Small intestine (tissue), 7 donors: Measurements from ENCODE around the gene SMIM44. TPM values are rescaled to one million over a fixed set of nuclear protein-coding genes. Genes with fewer than 3 reads are reported as not detected.

ENCODE experiments used
- DNase-seq, 2 donors: peaks; one replicate each; pipeline versions ENCODE4 v3.0.0 to v3.0.0-alpha.2; 2013
- FAIRE-seq: peaks from 2 replicates; lab custom pipeline; 2012; peaks lifted over from hg19 to GRCh38; lab: Jason Lieb, UNC
- H3K27ac ChIP-seq, 3 donors: one replicate each; pipeline ENCODE4 v1.5.1; 2013; ENCODE audit warnings: low read length in 2 of 3, mild to moderate bottlenecking in 2 of 3, control low read depth in 1 of 3, inconsistent platforms in 1 of 3, low read depth in 1 of 3, moderate library complexity in 1 of 3
- H3K27me3 ChIP-seq, 3 donors: one replicate each; pipeline ENCODE4 v1.6.1; 2013; ENCODE audit warnings: low read length in 3 of 3, inconsistent platforms in 1 of 3; ENCODE audit not compliant: control insufficient read depth in 3 of 3, insufficient read depth in 3 of 3
- H3K36me3 ChIP-seq, 3 donors: one replicate each; pipeline ENCODE4 v1.6.1; 2013; ENCODE audit warnings: low read length in 3 of 3, inconsistent platforms in 1 of 3, low read depth in 1 of 3, mild to moderate bottlenecking in 1 of 3, moderate library complexity in 1 of 3; ENCODE audit not compliant: control insufficient read depth in 3 of 3, insufficient read depth in 2 of 3
- H3K4me1 ChIP-seq, 3 donors: one replicate each; pipeline ENCODE4 v1.6.1; 2013; ENCODE audit warnings: low read length in 2 of 3, inconsistent platforms in 1 of 3, low read depth in 1 of 3, mild to moderate bottlenecking in 1 of 3, moderate library complexity in 1 of 3; ENCODE audit not compliant: control insufficient read depth in 3 of 3, insufficient read depth in 2 of 3
- H3K4me3 ChIP-seq, 3 donors: one replicate each; pipeline ENCODE4 v1.5.1; 2013; ENCODE audit warnings: low read length in 3 of 3, control low read depth in 1 of 3, inconsistent platforms in 1 of 3, low read depth in 1 of 3, mild to moderate bottlenecking in 1 of 3, moderate library complexity in 1 of 3
- H3K9me3 ChIP-seq, 2 donors: one replicate each; pipeline ENCODE4 v1.6.1; 2013; ENCODE audit warnings: low read depth in 1 of 2, low read length in 1 of 2; ENCODE audit not compliant: control insufficient read depth in 2 of 2, insufficient read depth in 1 of 2
- WGBS, 3 donors: extraction: QIAGEN DNeasy Blood & Tissue Kit; methylation state at CpG; one replicate each; pipeline ENCODE4 v1.1.7; 2013; 5-methylcytosine and 5-hydroxymethylcytosine counted together
- polyA plus RNA-seq, 4 donors: library from polyadenylated mRNA; stranded (reverse) in 3 of 4; unstranded in 1 of 4; fragments of 200-250 nt in 3 of 4; fragments of 120-200 nt in 1 of 4; gene quantifications; one replicate each; pipeline versions ENCODE4 v1.2.1 to v1.2.3, GENCODE V29; 2013
- donor health status: healthy with polysubstance abuse.
- donor health status: control.
- donor health status: control.
- donor health status: Bipolar disorder and iron deficiency.
- donor health status: healthy.

SMIM44 gene
- polyA plus RNA-seq, 4 donors, result 0.49 to 0.63 TPM; not detected in 2

- H3K27ac ChIP-seq, result peak overlapping the region; percentile 67 to 96 (median 86)
- 23 to 24% (median 23%) methylated on average over 18 of the region's 18 CpGs for WGBS, 3 donors
- peak overlapping the region; percentile 63 to 96 (median 66) for H3K4me3 ChIP-seq
- FAIRE-seq (no peak), DNase-seq (no peak)
- H3K36me3 ChIP-seq, result peaks cover 0 to 32% (median 0%) of the 10 kb centered on the region in 3 donors
- peaks cover 0 to 4% (median 0%) of the 10 kb centered on the region in 3 donors for H3K4me1 ChIP-seq
- no peaks in the 10 kb centered on the region for H3K27me3 ChIP-seq
- no peaks in the 10 kb centered on the region for H3K9me3 ChIP-seq
These were observed 16.6 kb upstream of the SMIM44 start for GRCh38 chr19:3499738-3500428.

DNA sequence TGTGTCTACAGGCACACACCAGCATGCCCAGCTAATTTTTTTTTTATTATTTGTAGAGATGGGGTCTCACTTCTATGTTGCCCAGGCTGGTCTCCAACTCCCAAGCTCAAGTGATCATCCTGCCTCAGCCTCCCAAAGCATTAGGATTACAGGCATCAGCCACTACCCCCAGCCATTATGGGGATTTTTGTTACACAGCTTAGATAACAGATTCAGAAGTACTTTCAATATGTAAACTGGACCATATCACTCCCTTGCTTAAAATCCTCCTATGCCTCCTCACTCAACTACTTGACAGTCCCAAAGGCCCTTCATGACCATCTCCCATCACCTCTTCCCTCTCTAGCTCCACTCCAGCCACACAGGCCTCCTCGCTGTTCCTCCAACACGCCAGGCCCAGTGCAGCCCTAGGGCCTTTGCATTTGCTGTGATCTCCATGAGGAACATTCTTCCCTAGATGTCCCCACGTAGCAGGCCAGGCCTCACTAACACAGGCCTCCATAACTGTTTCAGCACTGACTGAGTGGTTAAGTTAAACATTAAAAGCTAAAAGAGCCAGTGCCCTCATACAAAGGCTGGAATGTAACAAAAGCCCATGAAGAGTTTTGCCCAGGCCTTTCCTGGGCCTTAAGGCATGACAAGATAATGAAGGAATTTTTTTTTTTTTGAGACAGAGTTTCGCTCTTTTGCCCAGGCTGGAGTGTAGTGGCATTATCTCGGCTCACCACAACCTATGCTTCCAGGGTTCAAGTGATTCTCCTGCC lies 14.7 kb upstream of the SMIM44 start:
- 96 to 98% (median 97%) methylated on average over 5 of the region's 5 CpGs for WGBS, 3 donors
- FAIRE-seq (no peak), DNase-seq (no peak)
- H3K27me3 ChIP-seq, result no peaks in the 10 kb centered on the region
- H3K4me3 ChIP-seq, result no peak overlapping the region
- peaks cover 0 to 49% (median 4%) of the 10 kb centered on the region in 3 donors for H3K36me3 ChIP-seq
- H3K4me1 ChIP-seq, result peaks cover 0 to 4% (median 0%) of the 10 kb centered on the region in 3 donors
- no peaks in the 10 kb centered on the region for H3K9me3 ChIP-seq
- H3K27ac ChIP-seq, result no peak overlapping the region

DNA sequence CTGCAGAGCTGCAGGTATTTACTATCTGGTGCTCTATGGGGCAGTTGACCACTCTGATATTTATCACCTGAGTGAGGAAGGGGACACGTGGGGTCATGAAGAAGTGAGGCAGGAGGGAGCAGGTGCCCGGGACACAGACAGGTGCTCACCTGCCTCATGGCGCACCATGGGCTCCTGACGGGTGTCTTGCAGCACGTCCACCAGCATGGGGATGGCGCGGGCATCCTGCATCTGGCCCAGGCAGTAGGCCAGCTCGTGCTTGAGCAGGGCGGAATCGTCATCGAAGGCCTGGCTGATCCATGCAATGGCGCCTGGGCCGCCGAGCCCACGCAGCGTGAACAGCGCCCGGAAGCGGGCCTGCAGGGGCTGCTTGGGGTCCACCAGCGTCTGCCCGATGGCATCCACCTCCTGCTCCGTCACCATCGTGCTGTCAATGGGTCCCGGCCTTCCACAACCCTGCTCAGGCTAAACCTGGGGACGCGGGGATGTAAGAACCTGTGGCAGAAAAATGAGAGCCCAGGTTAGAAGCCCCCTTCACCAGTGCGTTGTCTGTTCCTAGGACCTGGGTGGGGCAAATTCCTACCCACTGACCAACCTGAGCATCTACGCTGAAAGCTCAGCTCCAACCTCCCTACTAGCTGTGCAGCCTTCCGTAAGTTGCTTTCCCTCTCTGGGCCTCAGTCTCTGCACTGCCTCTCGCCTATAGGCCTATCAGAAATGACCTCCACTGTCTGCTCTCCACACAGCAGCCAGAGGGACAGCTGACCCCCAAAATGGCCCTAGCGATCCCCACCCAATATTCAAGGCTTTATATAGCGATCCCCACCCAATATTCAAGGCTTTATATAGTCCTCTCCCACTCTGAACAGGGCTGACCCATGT lies 13.4 kb upstream of the SMIM44 start:
- FAIRE-seq, result no peak
- 95 to 97% (median 96%) methylated on average over 31 to 32 of the region's 32 CpGs for WGBS, 3 donors

GRCh38 chr19:3494559-3494958 lies 11.3 kb upstream of the SMIM44 start:
- Histone ChIP-seq H3K4me1 (peaks cover 0 to under 1% (median 0%) of the 10 kb centered on the region in 3 donors), H3K36me3 (peaks cover 7 to 76% (median 14%) of the 10 kb centered on the region in 3 donors), H3K9me3 (no peaks in the 10 kb centered on the region), H3K4me3 (no peak overlapping the region), H3K27ac (no peak overlapping the region), H3K27me3 (no peaks in the 10 kb centered on the region)
- WGBS, 3 donors, result 85 to 88% (median 86%) methylated on average over 18 of the region's 18 CpGs
- no peak for FAIRE-seq
- no peak for DNase-seq

More for the DNA sequence above, 13.4 kb upstream of the SMIM44 start:
- Histone ChIP-seq H3K4me3 (no peak overlapping the region), H3K4me1 (peaks cover 0 to 4% (median 0%) of the 10 kb centered on the region in 3 donors), H3K27me3 (no peaks in the 10 kb centered on the region), H3K9me3 (no peaks in the 10 kb centered on the region), H3K27ac (no peak overlapping the region), H3K36me3 (peaks cover 2 to 61% (median 7%) of the 10 kb centered on the region in 3 donors)
- no peak for DNase-seq

- Histone ChIP-seq H3K27me3 (no peaks in the 10 kb centered on the region), H3K9me3 (no peaks in the 10 kb centered on the region), H3K4me1 (no peaks in the 10 kb centered on the region), H3K4me3 (no peak overlapping the region), H3K36me3 (peaks cover 7 to 76% (median 14%) of the 10 kb centered on the region in 3 donors), H3K27ac (no peak overlapping the region)
- DNase-seq, result no peak
- WGBS, 3 donors, result 84 to 90% (median 85%) methylated on average over 15 of the region's 15 CpGs
- FAIRE-seq, result no peak
These were observed 10.8 kb upstream of the SMIM44 start for GRCh38 chr19:3494051-3494450.

DNA sequence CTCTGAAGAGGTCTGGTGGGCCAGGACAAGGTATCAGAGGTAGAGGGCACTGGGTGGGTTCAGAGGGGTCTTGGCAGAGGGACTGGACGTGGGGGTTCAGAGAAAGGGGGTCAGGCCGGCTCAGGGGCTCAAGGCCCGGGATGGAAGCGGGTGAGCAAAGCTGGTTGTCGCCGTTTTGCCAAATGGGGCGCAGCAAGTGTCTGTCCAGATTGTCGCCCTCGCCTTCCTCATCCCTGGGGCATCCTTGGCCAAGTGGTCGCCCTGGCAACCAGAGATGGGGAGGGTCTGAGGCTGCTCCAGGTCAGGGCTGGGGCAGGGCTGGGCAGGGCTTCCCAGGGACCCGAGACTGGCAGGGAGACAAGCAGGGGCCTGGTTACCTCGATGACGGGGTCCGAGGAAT lies 10.4 kb upstream of the SMIM44 start:
- Histone ChIP-seq H3K4me1 (no peaks in the 10 kb centered on the region), H3K9me3 (no peaks in the 10 kb centered on the region), H3K27ac (no peak overlapping the region), H3K4me3 (no peak overlapping the region), H3K36me3 (peaks cover 7 to 76% (median 14%) of the 10 kb centered on the region in 3 donors), H3K27me3 (no peaks in the 10 kb centered on the region)
- FAIRE-seq (no peak), DNase-seq (no peak)
- 94 to 95% (median 95%) methylated on average over 14 of the region's 14 CpGs for WGBS, 3 donors

DNA sequence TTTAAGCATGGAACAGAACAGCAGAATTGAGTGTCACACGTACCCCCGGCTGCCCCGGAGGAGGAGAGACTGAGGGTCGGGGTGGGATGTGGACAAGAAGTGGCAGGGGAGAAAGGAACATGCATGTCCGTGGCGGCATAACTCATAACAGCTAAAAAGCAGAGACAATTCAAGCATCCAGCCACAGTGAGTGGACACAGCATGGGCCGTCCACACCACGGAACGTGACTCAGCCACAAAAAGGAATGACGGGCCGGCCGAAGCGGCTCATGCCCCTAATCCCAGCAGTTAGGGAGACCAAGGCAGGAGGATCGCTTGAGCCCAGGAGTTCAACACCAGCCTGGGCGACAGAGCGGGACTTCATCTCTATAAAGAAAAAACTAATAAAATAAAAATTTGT lies 9.7 kb upstream of the SMIM44 start:
- Histone ChIP-seq H3K4me3 (no peak overlapping the region), H3K36me3 (peaks cover 7 to 78% (median 14%) of the 10 kb centered on the region in 3 donors), H3K4me1 (no peaks in the 10 kb centered on the region), H3K27me3 (no peaks in the 10 kb centered on the region), H3K27ac (no peak overlapping the region), H3K9me3 (no peaks in the 10 kb centered on the region)
- WGBS, 3 donors, result 93 to 94% (median 93%) methylated on average over 16 of the region's 16 CpGs
- FAIRE-seq (no peak), DNase-seq (no peak)
